GM18498 (cell line): ENCODE data around the gene DCAF17.
"Not testable (repeated sequence)": the region's sequence is repeated elsewhere in the genome, so short reads cannot be mapped to it uniquely, and the experiment has no call there.

Experiments used
- ATAC-seq: cut with Tn5 transposase; IDR thresholded peaks from one replicate; pipeline ENCODE4 v1.9.1; 2021; ENCODE audit warnings: mild to moderate bottlenecking, moderate library complexity; ENCODE audit not compliant: unreplicated experiment

Gene DCAF17

DNA sequence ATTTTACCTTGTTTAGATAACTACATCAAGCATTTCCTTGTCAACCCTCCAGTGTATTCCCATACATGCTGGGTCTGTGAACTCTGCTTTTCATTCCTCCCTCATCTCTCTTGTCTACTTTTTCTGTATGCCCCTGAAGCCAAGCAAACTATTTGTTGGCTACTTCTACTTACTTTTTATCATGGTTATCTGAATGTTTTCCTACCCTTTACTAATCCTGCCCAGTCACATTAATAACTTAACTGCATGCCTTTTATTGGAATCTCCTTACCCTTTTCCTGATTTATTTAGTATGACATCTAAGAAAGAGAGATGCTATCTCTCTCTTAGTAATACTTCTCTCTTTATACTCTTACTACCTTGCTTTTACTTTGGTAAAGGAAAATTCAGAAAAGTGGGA is 17.0 kb downstream of the DCAF17 start:
- ATAC-seq = no peak

DNA sequence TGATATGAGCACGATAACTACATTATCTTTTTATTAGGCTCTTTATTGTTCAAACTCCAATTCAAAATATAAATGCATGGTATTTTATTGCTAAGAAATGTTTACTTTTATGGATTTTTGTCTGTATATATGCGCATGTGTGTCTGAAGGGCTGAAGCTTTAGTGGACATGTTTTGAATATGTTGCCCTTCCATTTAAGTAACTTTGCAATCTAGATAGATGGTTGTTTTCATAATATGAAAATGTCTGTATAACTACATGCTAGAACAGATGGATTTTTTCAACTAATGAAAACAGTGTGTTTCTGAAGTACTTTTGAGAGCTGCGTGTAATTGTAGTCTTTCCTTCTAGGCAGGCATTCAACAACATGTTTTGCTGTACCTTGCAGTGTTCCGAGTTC is 18.7 kb downstream of the DCAF17 start:
- ATAC-seq = no peak

DNA sequence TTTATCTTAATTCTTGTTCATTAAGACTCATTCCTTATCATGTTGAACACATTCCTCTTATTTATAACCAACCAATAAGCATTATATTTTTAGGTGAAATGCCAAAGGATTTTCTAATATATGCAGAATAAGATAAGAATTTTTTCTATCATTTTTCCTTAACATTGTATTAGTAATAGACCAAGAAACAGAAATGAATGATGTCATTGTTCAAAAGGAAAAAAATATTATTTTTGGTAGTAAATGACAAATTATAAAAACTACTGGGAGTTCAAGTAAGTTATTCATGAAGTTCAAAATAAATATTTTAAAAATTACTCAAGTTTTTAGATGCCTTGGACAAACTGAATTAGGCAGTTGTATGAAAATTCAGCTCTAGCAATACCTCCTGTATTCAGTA is 25.5 kb downstream of the DCAF17 start:
- no peak for ATAC-seq

DNA sequence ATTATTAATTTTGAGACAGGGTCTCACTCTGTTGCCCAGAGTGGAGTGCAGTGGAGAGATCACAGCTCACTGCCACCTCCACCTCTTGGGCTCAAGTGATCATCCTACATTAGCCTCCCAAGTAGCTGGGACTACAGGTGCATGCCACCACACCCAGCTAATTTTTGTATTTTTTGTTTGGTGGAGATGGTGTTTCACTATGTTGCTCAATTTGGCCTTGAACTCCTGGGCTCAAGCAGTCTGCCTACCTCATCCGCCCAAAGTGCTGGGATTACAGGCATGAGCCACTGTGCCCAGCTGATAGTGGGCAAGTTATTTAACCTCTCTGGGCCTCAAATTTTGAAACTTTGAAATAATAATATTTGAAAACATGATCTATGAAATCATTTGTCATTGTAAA is 26.5 kb downstream of the DCAF17 start:
- ATAC-seq = no peak

DNA sequence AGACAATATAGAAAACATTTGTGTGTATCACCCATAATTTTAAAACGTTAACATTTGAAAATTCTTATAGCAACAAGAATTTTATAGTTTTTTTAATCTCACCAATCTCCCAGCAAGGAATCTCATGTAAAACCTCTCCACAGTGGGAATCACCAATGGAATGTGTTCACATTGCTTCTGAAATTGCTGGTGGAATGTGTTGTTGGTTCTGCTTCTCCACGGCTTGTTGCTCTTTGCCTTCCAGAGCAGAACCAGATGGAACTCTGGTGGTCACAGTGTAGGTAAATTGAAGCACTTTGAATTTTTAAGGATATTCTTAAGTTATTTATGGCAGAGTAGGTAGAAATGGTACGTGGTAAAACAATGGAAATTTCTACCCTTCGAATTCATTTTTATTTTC is 35.1 kb downstream of the DCAF17 start:
- ATAC-seq = no peak

DNA sequence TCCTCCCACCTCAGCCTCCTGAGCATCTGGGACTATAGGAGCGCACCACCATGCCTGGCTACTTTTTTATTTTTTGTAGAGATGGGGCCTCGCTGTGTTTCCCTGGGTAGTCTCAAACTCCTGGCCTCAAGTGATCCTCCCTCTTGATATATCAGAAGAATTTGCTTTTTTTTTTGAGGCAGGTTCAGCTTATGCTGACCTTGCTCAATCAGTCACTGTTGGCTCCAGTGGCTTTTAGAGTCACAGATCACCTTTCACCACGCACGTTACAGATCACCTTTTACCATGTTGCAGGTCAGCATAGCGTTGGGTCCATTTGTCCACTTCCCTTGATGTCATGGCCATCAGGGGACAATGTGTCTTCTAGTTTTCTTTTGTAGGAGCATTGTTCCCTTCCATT is 36.1 kb downstream of the DCAF17 start:
- ATAC-seq = no peak

DNA sequence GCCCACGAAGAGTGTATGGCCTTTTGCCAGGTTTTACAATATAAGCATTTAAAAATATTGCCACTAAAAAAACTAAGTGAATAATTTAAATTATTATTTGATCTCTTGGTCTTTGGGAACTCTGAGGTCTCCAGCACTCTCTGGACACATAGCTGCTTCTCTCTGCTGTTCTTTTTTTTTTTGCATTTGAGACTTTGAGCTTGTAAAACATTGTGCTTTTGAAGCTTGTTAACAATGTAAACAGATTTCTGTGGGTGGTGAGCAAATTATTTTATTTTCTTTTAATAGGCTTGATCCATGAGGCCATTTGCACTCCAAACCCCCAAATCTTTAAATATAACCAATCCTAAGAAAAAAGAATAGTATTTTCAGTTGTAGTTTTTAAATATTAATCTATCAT is 42.0 kb downstream of the DCAF17 start:
- ATAC-seq = no peak

DNA sequence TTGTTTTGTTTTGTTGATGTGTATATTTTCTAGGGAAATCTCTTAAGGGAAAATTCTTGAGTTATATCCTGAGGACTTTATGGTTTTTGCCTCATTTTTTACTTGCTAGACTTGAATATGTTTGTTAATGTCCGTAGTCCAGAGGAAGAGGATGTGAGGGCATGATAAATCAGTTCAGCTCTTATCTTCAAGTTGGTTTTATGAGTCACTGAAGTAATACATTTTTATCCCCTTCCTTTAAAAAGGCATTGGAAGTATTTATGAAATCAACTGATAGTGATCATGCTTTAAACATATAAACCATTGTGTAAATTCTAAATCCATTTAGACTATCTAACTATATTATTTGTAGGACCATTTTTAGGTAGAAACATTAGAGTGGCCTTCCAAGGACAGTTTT is 44.3 kb downstream of the DCAF17 start:
- no peak for ATAC-seq

DNA sequence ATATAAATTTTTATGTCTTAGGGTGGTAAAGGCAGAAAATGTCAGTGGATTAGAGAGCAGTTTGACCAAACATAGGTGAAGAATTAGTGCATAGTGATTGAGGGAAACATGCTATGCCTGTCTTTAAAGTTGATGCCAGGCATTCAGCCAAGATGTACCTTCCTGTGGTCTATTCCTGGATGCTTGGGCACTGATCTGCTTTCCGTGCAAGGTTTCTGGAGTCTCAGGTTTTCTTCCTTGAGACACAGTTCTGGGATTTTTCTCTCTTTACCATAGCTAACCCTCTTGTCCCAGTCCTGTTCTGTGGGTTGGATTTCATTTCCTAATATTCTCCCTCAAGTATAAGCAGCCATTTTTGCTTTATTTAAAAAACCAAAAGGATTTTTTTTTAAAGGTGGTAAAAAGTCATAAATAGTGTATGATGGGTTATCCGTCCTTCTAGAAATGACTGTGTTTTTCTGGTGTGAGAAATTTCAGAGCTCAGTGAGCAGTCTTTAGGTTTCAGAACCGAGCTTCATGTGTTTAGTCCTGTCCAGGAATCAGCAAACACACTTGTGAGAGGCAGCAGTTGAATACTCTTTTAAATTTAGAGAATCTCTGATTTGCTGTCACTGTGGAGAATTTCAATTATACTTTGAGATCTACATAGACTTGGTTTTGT is 45.3 kb downstream of the DCAF17 start:
- ATAC-seq = no peak

DNA sequence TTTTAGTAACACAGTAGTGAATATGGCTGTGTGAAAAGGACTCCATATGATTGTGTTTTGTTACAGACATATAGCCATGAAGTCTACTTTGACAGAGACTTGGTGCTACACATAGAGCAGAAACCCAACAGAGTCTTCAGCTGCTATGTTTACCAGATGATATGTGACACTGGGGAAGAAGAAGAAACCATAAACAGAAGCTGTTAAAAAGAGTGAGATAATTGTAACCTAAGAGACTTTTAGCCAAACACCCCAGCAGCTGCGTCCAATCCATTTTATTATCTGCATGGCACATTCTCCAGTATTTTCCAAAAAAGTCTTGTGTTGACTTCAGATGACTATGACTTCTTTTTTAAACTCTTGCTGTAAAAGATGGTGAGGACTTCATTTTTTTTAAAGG is 46.9 kb downstream of the DCAF17 start:
- no peak for ATAC-seq

DNA sequence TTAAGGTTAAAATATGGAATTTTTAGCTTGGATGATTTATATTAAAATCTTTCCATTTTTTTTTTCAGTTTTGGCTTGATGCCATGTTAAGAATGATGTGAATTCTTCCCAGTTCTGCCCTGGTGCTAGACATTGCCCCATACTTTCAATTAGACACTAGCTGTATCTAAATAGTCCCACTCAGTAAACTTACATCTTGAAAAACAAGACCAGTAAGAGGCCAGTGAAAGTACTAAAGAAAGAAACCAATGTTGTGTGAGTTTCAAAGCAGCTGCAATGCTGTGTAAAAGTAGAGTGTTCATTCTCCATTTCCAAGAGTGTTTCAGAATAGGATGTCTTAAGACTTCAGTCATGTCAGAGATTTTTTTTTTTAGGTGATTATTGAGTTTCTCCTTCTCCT is 48.3 kb downstream of the DCAF17 start:
- peak; percentile 73 for ATAC-seq

DNA sequence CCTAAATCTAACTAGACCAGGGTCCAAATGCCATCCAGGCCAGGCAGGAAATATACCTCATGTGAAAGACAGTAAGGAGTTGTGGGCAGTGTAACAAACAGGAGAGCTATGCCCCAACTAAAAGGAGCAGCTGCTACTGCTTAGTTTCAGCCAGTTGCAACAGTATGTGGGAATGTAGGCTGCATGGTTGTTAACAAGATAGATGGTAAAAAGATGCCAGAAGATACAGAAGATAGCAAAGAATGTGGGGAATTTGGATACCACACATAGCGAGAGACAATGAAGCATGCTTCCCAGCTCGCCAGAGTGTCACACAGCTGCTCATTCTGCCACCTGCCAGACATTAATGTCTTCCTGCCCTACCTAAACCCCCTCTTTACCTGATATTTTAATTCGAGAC is 48.9 kb downstream of the DCAF17 start:
- ATAC-seq = peak; percentile 18

DNA sequence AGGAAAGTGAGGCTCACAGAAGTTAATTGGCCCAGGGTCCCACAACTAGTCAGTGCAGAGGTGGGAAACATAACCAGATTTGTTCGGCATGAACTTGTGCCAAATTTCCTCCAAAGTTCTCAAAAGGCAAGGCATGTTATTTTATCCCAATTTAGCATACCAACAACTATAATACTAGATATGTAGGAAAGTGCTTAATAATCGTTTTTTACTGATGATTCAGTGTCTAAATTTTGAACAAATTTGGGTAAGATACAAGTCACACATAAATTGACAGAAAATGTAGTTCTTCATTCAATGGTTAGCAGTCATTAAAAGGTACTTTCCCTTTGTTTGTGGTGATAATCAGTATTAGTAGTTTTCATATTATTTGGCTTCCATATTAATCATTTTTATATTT is 49.8 kb downstream of the DCAF17 start:
- no peak for ATAC-seq

DNA sequence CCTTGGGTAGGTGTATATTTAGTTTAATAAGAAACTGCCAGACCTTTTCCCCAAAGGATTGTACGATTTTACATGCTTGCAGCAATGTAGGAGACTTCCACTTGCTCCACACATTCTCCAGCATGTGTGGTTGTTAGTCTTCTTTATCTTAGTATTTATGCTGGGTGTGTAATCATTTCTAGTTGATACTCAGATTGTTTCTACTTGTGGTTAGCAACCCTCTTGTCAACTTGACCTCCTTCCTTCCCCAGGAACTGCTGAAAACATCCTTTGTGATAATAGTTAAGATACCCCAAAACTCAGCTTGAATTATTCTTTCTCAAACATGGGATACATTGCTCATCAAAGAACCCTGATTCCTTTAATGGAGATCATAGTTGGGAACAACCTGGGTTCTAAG is 51.1 kb downstream of the DCAF17 start:
- no peak for ATAC-seq

DNA sequence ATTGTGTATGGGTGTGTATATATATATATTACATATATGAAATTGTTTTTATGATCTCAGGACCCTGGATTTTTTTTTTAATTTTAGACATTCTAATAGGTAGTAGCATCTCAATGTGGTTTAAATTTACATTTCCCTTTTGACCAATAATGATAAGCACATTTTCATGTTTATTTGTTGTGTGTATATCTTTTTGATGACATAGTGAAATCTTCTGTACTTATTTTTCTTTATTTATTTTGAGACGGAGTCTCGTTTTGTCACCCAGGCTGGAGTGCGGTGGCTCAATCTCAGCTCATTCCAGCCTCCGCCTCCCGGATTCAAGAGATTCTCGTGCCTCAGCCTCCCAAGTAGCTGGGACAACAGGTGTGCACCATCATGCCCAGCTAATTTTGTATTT is 53.2 kb downstream of the DCAF17 start:
- no peak for ATAC-seq

DNA sequence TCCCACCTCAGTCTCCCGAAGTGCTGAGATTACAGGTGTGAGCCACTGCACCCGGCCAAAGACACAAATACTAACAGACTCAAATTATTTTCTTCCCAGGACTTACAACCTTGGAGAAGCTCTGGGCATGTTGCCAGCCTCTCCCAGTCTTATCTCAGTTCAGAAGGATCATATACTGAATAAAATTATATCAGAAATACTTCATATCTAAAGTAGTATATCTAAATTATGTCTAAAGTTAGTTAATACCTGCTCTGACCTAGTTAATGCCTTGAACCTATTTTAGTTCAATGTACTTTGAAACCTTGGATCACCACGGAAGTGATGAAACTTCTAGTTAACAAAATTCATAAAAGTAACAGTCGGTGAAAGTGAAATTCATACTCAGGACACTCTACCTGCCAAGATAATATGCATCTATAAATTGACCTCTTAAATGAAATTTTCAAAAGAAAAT is 53.8 kb downstream of the DCAF17 start:
- no peak for ATAC-seq

DNA sequence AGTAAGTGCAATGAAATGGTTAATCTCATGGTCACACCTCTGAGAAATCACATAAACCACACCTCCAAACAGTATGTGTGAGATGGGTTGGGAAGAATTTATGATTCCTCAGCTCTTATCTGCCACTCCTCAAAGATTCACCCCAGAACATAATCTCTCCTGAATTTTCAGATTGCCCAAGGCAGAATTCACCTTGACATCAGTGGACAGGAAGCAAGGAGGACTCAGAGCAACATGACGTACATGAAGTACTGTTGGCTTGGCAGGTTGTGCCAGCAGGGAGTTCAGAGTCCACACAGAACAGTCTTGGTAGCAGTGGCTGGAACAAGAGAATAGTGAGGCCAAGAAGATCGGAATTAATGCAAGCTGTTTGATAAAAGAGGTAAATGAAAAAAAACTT is 56.6 kb downstream of the DCAF17 start:
- ATAC-seq = no peak

DNA sequence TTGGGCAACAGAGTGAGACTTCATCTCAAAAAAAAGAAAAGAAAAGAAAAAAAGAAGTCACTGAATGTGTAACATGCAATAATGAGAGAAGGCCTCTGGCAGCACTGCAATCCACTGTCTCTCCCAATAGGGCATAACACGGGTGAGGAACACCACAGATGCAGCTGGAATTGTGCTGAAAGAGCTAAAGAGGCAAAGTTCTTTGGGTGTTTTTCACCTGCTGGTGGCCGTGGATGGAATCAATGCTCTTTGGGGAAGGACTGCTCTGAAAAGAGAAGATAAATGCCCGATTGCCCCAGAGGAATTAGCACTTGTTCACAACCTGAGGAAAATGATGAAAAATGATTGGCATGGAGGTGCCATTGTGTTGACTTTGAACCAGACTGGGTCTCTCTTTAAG is 57.3 kb downstream of the DCAF17 start:
- no peak for ATAC-seq

DNA sequence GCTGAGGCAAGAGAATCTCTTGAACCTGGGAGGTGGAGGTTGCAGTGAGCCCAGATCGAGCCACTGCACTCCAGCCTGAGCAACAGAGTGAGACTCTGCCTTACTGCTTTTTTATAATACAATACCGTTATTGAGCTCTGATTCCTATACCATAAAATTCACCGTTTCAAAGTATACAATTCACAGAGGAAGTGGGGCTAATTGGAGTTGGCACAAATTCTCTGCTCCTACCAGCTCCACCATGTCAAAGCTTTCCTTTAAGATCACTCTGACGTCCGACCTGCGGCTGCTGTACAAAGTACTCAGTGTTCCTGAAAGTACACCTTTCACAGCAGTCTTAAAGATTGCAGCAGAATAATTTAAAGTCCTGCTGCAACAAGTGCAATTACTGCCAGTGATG is 58.6 kb downstream of the DCAF17 start:
- ATAC-seq = no peak

DNA sequence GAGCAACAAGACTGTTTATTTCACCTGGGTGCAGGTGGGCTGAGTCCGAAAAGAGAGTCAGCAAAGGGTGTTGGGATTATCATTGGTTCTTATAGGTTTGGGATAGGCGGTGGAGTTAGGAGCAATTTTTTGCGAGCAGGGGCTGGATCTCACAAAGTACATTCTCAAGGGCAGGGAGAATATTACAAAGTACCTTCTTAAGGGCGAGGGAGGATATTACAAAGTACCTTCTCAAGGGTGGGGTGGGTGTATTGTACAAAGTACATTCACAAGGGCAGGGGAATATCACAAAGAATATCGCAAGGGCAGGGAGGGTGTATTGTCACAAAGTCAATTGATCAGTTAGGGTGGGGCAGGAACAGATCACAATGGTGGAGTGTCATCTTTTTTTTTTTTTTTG is 63.6 kb downstream of the DCAF17 start:
- ATAC-seq = not testable (repeated sequence)

DNA sequence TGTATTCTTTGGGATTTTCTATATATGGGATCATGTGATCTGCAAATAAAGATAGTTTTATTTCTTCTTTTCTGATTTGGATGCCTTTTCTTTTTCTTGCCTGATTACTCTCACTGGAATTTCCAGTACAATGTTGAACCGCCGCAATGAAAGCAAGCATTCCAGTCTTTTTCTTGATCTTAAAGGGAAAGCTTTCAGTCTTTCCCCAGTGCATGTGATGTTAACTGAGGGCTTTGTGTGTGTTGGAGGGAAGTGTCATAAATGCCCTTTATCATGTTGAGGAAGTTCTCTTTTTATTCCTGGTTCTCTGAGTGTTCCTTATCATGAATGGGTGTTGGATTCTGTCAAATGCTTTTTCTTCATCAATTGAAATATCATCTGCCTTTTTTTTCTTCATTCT is 71.3 kb downstream of the DCAF17 start:
- ATAC-seq = no peak

DNA sequence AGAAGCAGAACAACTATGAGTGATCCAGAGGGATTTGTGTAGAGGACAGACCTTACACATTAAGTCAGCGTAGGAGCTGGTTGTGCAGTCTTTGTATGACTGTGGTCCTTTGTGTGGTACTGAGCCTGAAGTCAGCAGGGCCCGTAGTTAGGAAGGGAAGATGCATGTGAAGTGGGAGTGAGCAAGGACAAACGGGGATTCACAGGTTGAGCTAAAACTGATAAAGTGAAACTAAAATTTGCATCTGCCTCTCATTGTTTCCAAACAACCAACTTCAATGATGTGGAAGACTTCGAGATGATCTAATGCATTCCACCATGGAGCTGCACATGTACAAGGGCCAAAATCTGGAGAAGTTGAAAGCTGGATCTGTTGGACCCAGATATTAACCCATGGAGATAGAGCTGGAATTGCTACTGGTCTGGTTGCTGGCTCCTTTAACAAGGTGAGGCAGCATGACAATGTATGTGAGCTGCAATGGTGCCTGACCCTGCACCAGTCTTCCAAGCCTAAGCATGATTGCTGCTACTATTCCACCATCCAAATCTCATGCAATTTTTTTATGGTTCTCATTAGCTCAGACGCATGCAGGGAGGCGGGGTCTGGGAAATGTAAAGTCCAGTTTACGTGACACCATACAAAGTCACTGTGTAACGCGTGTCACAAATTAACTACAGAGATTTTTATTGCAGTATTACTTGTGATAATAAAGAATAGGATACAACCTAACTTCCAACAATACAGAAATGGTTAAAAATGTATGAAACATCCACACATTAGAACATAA is 76.1 kb downstream of the DCAF17 start:
- peak; percentile 59 for ATAC-seq

DNA sequence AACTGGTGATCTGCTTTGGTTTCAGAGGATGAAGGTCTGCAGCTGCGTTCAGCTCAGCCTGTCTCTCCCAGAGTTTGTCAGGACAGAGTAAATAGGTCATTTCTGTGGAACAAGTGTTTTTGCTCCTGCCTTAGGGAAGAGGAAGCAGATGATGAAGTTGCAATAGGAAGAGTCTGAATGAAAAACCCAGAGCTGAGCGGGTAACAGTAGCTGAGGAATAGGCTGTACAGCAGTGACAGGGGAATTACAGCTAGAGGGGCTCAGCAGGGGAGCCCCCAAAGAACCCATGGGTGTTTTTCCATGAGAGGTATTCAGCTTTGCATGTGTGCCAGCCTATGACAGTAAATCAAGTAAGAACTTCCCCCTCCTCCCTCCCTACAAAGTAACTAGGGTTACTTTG is 78.0 kb downstream of the DCAF17 start:
- ATAC-seq = no peak
